GM11168 (cell line): ENCODE measurements around the gene TOR2A.
"Not testable (repeated sequence)": the region's sequence is repeated elsewhere in the genome, so short reads cannot be mapped to it uniquely, and the experiment has no call there.

Experiments used
- in situ Hi-C: fragments of 300-500 bp; cut with MboI; formaldehyde crosslinking; loops from one replicate; pipeline ENCODE4 v1.12.0; 2022; ENCODE audit warnings: low sequenced_read_pairs; ENCODE audit not compliant: unreplicated experiment

TOR2A gene

DNA sequence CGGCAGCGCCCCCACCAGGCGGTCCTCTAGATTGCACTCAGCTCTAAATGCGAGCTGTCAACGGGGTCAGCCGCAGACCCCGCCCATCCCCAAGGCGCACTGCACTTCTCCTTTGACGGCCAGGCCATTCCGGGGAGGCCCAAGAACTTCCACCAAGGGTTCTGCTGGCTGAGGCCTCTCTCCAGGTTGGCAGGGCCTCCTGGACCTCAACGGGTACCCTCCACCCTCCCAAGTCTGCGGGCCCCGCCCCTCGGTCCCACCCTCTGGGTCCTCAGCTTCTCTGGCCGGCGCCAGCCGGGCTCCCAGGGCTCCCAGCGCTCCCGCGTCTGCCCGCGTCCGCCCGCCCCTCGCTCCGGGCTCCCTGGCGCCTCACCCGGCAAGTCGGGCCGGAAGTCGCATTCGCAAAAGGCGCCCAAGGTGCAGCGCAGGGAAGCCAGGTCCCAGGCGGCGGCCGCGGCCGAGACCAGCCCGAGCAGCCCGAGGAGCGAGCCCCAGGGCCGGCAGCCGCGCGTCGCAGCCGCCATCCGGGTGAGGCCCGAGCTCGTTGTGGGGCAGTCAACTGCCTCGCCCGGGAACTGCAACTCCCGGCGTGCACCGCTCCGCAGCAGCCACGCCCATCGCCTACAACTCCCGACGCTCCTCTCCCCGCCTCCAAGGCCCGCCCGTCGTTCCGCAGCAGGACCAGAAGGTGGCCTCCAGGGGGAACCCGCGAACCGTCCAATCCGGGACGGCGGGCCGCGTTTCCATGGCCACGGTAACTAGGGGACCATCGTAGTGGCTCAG lies at the start of gene TOR2A:
Gene TOR2A (minus strand): TSS at position 548 of the 783 bp plus-strand sequence. CDS start 24 bp downstream, at position 524.
- in situ Hi-C loops, result no loop called here

DNA sequence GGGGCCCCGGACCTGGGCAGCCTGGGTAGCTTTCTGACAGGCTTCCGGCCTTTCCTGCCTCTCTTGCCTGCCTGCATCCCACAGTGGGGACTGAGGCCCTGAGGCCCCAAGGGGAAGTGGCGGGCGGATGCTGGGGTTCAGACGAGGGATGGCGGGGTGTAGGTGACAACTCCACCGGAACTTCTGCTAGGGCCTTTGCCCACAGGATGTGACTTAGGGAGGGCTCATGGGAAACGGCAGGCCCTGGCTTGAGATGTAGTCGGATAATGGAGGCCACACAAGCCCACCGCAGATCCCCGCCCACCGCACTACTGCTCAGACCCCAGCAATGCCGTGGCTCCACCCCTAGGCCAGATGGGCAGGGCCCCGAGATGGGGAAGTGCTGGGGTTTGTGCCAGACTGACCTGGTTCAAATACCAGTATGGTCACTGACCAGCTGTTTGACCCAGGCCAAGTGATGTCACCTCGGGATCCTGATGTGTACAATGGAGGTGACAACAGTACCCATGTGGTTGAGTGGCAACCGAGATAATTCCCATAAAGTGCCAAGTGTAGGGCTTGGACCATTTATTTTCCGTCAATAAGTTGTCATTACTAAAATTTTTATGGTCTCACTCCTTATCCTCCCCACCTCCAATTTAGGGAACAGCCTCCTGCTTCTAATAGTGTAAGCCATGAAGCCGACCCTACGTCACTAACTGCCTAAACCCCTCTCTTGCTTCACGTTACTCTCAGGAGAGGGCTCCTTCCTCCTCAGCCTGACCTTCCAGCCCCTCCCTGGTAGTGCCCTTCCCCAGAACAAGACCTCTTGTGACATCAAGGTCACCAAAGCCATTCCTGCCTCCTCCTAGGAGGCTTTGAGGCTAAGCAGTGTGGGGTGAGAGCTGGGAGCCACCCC lies 48.3 kb upstream of the TOR2A start:
- in situ Hi-C loops, result no loop called here

DNA sequence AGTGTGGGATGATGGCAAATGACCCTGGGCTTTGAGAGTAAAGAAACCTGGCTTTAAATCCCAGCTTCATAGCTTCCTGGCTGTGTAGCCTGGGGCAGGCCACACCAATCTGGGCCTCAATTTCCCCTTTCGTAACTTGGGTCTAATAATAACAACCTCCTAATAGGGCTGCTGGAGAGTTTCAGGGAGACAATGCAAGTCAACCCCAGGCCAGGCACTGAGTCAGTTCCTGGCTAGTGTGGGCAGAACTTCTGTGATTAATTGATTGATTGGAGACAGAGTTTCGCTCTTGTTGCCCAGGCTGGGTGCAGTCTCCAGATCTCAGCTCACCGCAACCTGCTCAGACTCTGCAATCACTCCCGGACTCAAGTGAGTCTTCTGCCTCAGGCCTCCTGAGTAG lies 46.7 kb upstream of the TOR2A start:
- in situ Hi-C loops, result no loop called here

DNA sequence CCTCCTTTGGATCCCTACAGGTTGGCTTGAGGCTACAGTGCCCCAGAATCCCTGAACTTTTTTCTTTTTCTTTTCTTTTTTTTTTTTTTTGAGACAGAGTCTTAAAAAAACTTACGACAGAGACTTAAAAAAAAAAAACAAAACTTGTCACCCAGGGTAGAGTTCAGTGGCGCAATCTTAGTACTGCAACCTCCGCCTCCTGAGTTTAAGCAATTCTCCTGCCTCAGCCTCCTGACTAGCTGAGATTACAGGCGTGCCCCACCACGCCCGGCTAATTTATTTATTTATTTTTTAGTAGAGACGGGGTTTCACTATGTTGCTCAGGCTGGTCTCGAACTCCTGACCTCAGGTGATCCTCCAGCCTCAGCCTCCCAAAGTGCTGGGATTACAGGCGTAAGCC lies 45.8 kb upstream of the TOR2A start:
- in situ Hi-C loops, result not testable (repeated sequence)

DNA sequence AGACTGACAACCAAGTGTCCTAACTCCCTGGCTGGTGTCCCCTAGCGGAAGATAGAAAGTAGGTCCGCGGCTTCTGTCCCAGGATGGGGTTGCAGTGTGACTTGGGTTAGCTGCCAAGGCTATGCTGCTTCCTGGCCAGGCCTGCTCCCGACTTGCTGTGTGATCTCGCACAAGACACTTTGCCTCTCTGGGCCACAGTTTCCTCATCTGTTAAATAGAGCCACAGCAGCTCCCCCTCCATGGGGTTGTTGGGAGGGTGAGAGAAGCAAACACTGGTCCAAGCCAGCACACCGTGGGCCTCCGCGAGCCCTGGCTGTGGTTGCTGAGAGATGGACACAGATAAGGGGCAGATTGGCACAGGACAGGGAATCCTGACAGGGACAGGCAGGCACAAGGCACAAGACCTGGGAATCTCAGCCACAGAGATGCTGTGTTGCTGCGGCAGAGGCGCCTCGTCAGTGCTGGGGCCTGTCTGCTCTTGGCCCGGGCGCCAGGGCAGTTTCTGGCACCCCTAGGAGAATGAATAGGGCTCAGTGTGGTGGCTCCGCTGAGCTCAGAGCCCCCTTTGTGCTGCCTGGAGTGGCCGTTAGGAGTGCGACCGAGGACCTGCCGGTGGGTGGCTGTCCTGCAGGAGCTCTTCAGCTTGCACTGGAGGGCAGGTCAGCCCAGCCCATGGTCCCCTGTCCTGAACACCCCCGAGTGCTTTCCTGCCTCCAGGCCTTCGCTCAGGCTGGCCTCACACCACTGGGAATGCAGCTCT lies 45.2 kb upstream of the TOR2A start:
- in situ Hi-C loops, result no loop called here

DNA sequence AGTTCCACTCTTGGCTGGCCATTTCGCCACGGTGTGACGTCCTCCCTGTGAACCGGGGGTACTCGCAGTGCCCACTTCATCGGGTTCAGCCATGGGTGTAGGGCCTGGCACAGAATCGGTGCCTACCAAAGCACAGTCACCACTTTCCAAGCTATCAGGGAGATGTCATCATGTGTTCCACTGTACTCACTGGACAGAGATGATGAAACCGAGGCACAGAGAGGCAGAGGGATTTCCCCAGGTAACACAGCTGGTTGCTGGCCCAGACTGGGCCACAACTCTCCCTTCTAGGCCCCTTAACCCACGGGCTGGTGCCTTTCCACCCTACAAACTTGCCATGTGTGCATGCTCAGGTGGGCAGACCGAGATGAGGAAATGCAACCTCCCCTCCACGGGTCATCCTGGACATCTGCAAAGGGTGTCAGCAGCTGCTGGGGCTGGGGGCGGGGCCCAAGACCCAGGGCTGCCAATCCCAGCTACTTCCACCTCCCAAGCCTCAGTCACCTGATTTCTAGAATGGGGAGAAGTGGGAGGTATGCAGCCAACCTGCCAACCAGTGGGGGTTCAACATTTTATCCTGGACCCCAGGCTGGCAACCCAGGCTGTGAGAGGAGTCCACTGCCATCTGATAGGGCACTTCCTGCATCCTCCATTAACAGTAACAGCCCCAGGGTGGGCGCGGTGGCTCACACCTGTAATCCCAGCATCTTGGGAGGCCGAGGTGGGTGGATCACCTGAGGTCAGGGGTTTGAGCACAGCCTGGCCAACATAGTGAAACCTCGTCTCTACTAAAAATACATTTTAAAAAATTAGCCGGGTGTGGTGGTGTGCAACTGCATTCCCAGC lies 44.3 kb upstream of the TOR2A start:
- in situ Hi-C loops, result no loop called here

DNA sequence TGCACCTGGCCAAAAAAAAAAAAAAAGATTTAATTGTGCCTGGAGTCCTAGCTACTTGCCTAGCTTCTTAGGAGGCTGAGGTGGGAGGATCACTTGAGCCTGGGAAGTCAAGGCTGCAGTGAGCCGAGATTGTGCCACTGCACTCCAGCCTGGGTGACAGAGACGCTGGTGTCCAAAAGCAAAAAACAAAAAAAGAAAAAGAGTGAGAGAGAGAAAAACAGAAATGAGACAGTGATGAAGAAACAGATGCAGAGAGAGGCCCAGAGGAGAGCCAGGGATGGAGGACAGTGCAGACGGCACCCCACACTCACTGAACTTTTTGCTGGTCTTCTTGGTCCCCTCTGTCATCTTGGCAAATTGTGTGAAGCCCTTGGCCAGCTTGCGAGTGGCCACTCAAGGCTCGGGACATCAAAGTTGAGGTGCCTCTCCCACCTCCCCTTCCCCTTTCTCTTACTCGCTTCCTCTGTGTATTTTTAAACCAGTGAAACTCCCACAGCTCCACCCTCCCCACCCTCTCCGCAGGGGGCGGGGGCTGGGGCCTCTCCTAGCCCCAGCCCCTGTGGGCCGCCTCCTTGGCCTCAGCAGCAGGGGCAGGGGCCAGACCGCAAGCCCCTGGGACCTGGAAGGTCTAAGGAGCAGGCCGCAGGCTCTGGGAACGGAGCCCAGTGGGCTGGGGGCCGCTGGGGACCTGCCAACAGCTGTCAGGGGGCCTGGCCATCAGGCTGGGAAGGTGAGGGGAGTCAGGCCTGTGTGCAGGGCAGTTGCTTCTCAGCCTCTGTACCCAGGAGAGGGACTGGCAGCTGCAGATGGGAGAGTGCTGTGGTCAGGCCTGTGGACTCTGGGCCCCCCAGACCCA lies 43.4 kb upstream of the TOR2A start, which contains the start of gene SH2D3C:
Gene SH2D3C (minus strand): TSS at position 387 of the 856 bp plus-strand sequence. CDS start 39 bp downstream, at position 348.
- in situ Hi-C loops, result no loop called here

DNA sequence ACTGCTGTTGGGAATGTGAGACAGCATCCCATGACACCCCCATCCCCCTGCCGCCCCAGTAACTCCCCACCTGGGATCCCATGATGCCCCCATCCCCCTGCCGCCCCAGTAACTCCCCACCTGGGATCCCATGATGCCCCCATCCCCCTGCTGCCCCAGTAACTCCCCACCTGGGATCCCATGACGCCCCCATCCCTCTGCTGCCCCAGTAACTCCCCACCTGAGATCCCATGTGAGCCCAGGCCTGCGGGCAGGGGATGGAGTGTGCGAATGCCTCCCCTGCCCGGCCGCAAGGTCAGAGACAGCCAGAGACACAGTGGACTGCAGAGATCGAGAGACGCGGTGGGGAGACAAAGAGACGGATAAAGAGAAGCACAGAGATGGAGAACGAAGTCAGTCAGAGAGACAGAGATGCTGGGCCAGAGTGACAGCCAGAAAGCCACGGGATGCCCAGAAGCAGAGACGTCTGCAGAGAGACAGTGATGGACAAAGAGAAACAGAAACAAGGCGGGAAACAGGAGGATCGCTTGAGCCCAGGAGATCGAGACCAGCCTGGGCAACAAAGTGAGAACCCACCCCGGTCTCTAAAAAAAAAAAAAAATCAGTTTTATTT lies 42.4 kb upstream of the TOR2A start:
- in situ Hi-C loops, result no loop called here

DNA sequence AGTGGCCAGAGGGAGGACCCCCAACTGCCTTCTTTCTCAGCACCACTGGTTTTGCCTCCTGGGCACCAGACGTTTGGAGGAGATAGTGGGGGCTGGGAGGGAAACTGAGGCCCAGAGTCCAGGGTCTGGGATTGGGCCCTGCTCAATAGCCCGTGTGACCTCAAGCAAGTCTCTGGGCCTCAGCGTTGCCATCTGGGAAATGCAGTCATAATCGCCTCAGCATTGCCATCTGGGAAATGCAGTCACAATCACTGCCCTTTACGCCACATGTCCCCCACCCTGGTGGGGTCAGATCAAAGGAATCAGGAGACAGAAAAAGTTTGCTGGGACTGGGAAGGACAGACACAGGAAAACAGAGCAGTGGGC lies 41.8 kb upstream of the TOR2A start:
- in situ Hi-C loops, result no loop called here

DNA sequence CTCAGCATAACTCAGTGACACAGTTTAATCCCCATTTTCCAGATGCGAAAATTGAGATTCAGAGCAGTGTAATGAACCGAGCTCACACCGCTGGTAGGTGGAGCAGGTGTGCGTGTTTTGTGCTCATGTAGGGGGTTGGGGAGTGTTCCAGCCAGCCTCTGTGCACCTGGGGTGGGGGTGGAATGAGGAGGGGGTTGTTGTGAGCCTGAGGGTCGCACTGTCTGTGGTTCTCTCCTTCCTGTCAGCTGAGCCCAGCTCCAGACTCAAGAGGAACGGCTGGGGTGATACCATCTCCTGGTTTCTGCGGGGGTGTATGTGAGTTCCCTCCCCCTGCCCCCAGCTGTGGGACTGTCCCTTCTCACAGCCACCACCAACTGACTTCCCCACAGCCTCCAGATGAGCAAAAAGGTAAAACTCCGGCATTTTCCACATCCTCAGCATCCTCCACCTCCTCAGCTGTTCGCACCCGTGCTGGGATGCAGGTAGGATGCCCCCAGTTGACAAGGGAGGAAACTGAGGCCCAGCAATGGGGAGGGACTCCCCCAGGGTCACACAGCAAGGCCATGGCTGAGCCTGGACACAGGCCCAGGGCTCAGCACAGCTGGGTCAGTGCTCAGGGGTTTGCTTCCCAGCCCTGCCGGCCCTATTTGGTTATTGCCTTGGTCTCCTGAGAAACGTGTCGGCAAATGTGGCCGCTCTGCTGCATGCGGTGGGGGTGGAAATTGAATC lies 41.3 kb upstream of the TOR2A start:
- in situ Hi-C loops, result no loop called here

DNA sequence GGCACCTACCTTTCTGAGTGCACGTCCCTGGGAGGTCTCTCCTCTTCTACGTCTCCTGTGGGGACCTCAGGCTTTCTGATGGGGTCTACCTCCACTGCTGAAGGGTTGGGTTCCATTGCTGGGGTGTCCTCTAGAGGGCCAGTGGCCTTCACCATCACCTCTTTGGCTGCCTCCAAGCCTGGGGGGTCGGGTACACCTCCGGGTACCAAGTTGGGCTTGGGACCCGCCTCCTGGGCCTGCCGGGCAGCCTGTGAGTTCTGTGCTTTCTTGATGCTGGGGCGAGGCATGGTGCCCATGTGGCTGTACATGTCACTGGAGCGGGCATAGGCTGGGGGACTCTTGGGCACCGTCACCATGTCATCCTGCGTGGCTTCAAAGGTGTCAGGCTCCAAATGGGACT lies 38.9 kb upstream of the TOR2A start:
- in situ Hi-C loops, result no loop called here

DNA sequence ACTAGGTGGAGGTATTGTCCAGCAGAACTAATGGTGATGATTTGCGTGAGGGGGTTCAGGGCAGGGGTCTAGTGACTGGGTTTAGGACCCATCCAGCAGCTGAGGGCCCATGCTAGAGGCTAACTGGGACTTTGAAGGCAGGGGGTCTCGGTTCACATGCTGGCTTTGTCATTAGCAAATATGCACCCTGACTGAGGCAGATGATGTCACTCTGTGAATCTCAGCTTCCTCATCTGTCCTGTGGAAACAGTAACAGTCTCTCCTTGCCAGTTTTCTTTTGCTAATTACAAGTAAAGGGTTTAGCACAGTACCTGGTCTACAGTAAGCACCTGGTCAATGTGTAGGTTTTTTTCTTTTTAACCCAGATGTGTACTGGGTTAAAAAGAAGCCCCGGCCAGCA lies 38.2 kb upstream of the TOR2A start:
- in situ Hi-C loops, result no loop called here

DNA sequence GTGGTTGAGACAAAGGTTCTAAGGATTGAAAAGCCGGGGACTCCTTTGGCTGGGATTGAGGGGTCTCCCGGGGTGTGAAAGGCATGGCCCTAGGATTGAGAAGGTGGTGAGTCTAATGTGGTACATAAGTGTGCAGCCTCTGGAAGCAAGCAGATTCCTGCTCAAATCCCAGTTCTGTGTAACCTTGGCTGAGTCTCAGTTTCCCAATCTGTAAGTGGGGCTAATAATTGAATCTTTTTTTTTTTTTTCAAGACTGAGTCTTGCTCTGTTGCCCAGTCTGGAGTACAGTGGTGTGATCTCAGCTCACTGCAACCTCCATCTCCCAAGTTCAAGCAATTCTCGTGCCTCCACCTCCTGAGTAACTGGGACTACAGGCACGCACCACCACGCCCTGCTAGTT lies 37.5 kb upstream of the TOR2A start:
- in situ Hi-C loops, result no loop called here

DNA sequence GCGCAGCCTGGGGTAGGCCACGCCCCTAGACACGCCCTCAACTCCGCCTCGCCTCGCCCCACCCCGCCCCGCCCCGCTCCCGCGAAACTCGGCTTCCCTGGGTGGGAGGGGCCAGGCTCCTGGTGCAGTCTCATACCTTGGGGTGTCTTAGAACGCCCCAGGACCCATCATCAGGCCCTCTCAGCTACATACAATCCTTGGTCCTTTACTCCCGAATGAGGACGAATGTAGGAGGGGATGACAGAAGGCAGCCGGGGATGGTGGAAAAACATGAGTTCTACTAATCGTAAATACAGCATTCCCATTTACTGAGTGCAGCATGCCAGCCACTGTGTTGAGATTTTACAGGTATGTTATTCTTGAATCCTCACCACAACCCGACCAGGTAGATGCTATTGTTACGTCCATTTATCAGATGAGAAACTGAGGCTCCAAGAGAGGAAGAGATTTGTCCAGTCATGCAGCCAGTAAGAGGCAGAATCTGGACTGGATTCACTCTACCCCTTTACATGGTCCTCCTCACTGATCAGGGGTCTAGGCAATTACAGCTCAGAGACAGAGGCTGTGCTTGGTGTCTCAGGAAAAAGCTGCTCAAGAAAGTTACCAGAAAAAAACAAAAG lies 36.6 kb upstream of the TOR2A start:
- in situ Hi-C loops, result no loop called here

DNA sequence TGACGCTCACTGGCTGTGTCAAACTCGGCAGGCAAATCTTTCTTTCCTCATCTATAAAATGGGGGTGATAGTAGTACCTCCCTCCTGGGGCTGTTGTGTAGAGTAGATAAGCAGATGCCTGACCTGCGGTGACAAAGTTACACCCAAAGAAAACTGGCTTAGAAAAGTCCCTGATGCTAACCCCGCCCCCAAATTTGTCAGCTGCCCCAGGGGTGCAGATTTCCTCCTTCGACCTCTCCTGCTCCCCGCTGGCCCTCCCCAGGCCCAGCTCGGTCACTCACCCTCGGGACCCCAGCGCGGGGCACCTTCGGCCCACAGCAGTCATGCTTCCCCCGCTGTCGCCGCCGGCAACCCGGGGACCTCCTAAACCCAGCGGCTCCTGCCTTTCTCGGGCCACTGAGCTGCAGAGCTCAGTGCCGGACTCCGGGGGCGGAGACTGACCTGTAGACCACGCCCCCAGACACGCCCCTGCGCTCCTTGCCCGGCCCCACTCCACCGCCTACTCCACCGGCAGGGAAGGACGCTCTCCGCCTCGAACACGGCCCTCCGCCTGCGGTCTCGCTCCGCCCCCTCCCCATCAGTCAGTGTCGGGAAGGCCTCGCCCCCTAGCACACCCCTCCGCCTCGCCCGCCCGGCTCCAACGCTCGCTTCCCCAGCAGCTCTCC lies 35.9 kb upstream of the TOR2A start:
- in situ Hi-C loops, result no loop called here

DNA sequence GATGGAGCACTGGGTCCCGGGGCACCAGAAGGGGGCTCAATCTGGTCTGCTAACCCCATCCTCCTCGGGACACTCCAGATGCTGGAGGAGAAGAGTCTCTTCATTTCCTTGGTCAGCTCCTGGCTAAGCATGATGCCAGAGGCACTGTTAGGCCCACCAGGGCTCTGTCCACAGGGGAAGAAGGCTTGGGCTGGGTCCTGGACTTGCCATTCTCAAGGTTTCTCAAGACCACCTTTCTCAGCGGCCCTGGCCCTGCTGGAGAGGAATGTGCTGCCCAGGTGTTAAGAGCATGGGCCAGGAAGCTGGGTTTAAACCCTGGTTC lies 35.5 kb upstream of the TOR2A start:
- in situ Hi-C loops, result no loop called here
